ENCODE data around the gene SLC7A9.

DNA sequence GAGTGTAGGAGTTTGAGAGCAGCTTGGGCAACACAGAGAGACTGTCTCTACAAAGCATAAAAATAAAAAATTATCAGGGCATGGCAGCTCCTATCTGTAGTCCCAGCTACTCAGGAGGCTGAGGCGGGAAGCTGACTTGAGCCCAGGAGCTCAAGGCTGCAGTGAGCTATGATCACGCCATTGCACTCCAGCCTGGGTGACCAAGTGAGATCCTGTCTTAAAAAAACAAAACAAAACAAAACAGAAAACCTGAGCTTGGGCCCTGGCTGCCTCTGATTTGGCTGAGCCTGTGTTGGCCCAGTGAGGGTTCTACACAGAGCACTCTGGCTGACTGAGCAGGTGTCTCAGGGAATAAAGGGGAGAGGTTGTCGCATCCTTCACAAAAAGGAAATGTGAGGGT is 8.0 kb downstream of the SLC7A9 start:
- TF ChIP-seq, protein P1, sequence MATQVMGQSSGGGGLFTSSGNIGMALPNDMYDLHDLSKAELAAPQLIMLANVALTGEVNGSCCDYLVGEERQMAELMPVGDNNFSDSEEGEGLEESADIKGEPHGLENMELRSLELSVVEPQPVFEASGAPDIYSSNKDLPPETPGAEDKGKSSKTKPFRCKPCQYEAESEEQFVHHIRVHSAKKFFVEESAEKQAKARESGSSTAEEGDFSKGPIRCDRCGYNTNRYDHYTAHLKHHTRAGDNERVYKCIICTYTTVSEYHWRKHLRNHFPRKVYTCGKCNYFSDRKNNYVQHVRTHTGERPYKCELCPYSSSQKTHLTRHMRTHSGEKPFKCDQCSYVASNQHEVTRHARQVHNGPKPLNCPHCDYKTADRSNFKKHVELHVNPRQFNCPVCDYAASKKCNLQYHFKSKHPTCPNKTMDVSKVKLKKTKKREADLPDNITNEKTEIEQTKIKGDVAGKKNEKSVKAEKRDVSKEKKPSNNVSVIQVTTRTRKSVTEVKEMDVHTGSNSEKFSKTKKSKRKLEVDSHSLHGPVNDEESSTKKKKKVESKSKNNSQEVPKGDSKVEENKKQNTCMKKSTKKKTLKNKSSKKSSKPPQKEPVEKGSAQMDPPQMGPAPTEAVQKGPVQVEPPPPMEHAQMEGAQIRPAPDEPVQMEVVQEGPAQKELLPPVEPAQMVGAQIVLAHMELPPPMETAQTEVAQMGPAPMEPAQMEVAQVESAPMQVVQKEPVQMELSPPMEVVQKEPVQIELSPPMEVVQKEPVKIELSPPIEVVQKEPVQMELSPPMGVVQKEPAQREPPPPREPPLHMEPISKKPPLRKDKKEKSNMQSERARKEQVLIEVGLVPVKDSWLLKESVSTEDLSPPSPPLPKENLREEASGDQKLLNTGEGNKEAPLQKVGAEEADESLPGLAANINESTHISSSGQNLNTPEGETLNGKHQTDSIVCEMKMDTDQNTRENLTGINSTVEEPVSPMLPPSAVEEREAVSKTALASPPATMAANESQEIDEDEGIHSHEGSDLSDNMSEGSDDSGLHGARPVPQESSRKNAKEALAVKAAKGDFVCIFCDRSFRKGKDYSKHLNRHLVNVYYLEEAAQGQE (IDR thresholded peaks at IDR 0.05; ENCODE audit: insufficient read depth in 1 of 2, low read depth in 2 of 2, low read length in 2 of 2), result no peak
- TF ChIP-seq POLR2AphosphoS5 (IDR thresholded peaks at IDR 0.05; ENCODE audit: low read depth, low read length) (no peak), TAF1 (IDR thresholded peaks at IDR 0.05; ENCODE audit: borderline replicate concordance, insufficient read depth, low read length) (no peak), SIN3A (IDR thresholded peaks at IDR 0.05; ENCODE audit: borderline replicate concordance, insufficient read depth, low read length) (no peak)
